CD4-positive, CD25-positive, alpha-beta regulatory T cell (primary cell): ENCODE results near the gene DNAJC30. TPM values are rescaled to one million over a fixed set of nuclear protein-coding genes. Genes with fewer than 3 reads are reported as not detected.
"Not testable (repeated sequence)": the region's sequence is repeated elsewhere in the genome, so short reads cannot be mapped to it uniquely, and the experiment has no call there.

Experiments
- ATAC-seq, 2 donors: fragments of 150-1000 bp; cut with Tn5 transposase; one replicate each; pipeline ENCODE4 v1.10.0; 2021; ENCODE audit warnings: low read depth in 2 of 2, moderate number of reproducible peaks in 2 of 2, moderate library complexity in 1 of 2
- DNase-seq, 3 donors: peaks; one replicate each; pipeline versions ENCODE4 v3.0.0 to v3.0.0-alpha.2; 2012 to 2022; ENCODE audit warnings: mixed read lengths in 1 of 3
- H3K27ac ChIP-seq: one replicate; pipeline ENCODE4 v1.7.0; 2013; ENCODE audit warnings: mild to moderate bottlenecking, low read length; ENCODE audit not compliant: insufficient read depth, poor library complexity, severe bottlenecking
- H3K27me3 ChIP-seq: one replicate; pipeline ENCODE4 v1.7.0; 2013; ENCODE audit warnings: low read length; ENCODE audit not compliant: control insufficient read depth, insufficient read depth
- H3K36me3 ChIP-seq: one replicate; pipeline ENCODE4 v1.7.0; 2013; ENCODE audit warnings: mild to moderate bottlenecking, low read length, moderate library complexity; ENCODE audit not compliant: control insufficient read depth, insufficient read depth
- H3K4me1 ChIP-seq: 2 replicates; pipeline ENCODE4 v1.7.0; 2013; ENCODE audit warnings: mild to moderate bottlenecking, low read length; ENCODE audit not compliant: insufficient read depth, control insufficient read depth, poor library complexity, severe bottlenecking
- H3K4me3 ChIP-seq: one replicate; pipeline ENCODE4 v1.7.0; 2013; ENCODE audit warnings: low read depth, mild to moderate bottlenecking, low read length, moderate library complexity
- H3K9me3 ChIP-seq, 2 experiments: 1 replicate in 1 of 2; 2 replicates in 1 of 2; pipeline ENCODE4 v1.7.0; 2013; ENCODE audit warnings: low read length in 2 of 2, mild to moderate bottlenecking in 1 of 2, moderate library complexity in 1 of 2; ENCODE audit not compliant: control insufficient read depth in 2 of 2
- H3K27ac Mint-ChIP-seq, 3 donors: one replicate each; pipeline ENCODE4 v1.8.0; 2020 to 2022; ENCODE audit warnings: mild to moderate bottlenecking in 3 of 3, mixed read lengths in 3 of 3, moderate library complexity in 2 of 3
- H3K27me3 Mint-ChIP-seq: one replicate; pipeline ENCODE4 v1.8.0; 2022; ENCODE audit warnings: mild to moderate bottlenecking, mixed read lengths
- H3K36me3 Mint-ChIP-seq: one replicate; pipeline ENCODE4 v1.8.0; 2020; ENCODE audit warnings: mixed read lengths
- H3K4me1 Mint-ChIP-seq, 4 donors: one replicate each; pipeline ENCODE4 v1.8.0; 2020 to 2022; ENCODE audit warnings: mixed read lengths in 4 of 4, mild to moderate bottlenecking in 1 of 4
- H3K4me3 Mint-ChIP-seq, 4 donors: one replicate each; pipeline ENCODE4 v1.8.0; 2020 to 2022; ENCODE audit warnings: mild to moderate bottlenecking in 4 of 4, mixed read lengths in 4 of 4, moderate library complexity in 3 of 4
- H3K9me3 Mint-ChIP-seq, 7 donors: one replicate each; pipeline ENCODE4 v1.8.0; 2020 to 2022; ENCODE audit warnings: mixed read lengths in 7 of 7, mild to moderate bottlenecking in 3 of 7, moderate library complexity in 2 of 7
- polyA plus RNA-seq, 4 donors: library from polyadenylated mRNA; unstranded; fragments of 300-500 nt; fragmentation: Illumina TruSeq; gene quantifications; one replicate each; pipeline ENCODE4 v1.2.3, GENCODE V29; 2021
- total RNA-seq: library from RNA; stranded (reverse); gene quantifications from one replicate; pipeline ENCODE4 v1.2.3, GENCODE V29; 2022

DNAJC30 gene
- total and polyA plus RNA-seq, 5 donors from 2014 or later, result 10.0 to 14.4 (median 12.7) TPM

GRCh38 chr7:73717025-73717807, 34.0 kb upstream of the DNAJC30 start:
- H3K9me3 Mint-ChIP-seq, result no peaks in the 10 kb centered on the region
- Histone ChIP-seq H3K4me1 (peaks cover 27% of the 10 kb centered on the region), H3K9me3 (no peaks in the 10 kb centered on the region), H3K36me3 (no peaks in the 10 kb centered on the region), H3K27ac (no peak overlapping the region), H3K27me3 (no peaks in the 10 kb centered on the region), H3K4me3 (peak overlapping the region; percentile 44)
- peak overlapping the region; percentile 87 to 96 (median 89) for H3K4me3 Mint-ChIP-seq
- peaks cover 16% of the 10 kb centered on the region for H3K27me3 Mint-ChIP-seq
- peaks cover 0 to 37% (median 20%) of the 10 kb centered on the region in 4 donors for H3K4me1 Mint-ChIP-seq
- ATAC-seq (no peak), DNase-seq (no peak)
- no peaks in the 10 kb centered on the region for H3K36me3 Mint-ChIP-seq
- peak overlapping the region in 1 of 3 donors; percentile 73 for H3K27ac Mint-ChIP-seq

- Mint-ChIP-seq H3K9me3 (peaks cover 0 to 2% (median 0%) of the 10 kb centered on the region in 7 donors), H3K36me3 (no peaks in the 10 kb centered on the region), H3K27me3 (peaks cover 16% of the 10 kb centered on the region), H3K4me3 (peak overlapping the region in 2 of 4 donors; percentile 41 to 74), H3K27ac (peak overlapping the region in 1 of 3 donors; percentile 46), H3K4me1 (peaks cover 0 to 37% (median 20%) of the 10 kb centered on the region in 4 donors)
- DNase-seq (no peak), ATAC-seq (no peak)
- no peak overlapping the region for H3K27ac ChIP-seq
- H3K36me3 ChIP-seq, result no peaks in the 10 kb centered on the region
- peaks cover 27% of the 10 kb centered on the region for H3K4me1 ChIP-seq
- H3K4me3 ChIP-seq, result no peak overlapping the region
- no peaks in the 10 kb centered on the region for H3K27me3 ChIP-seq
- no peaks in the 10 kb centered on the region for H3K9me3 ChIP-seq
These were observed 33.2 kb upstream of the DNAJC30 start for GRCh38 chr7:73716318-73716890.

- H3K9me3 Mint-ChIP-seq, result peaks cover 0 to 2% (median 0%) of the 10 kb centered on the region in 7 donors
- ATAC-seq (no peak), DNase-seq (peak in 1 of 3 donors; percentile 41)
- peaks cover 13% of the 10 kb centered on the region for H3K27me3 Mint-ChIP-seq
- Histone ChIP-seq H3K9me3 (no peaks in the 10 kb centered on the region), H3K36me3 (no peaks in the 10 kb centered on the region), H3K4me1 (peaks cover 27% of the 10 kb centered on the region), H3K4me3 (no peak overlapping the region), H3K27ac (no peak overlapping the region), H3K27me3 (no peaks in the 10 kb centered on the region)
- no peaks in the 10 kb centered on the region for H3K36me3 Mint-ChIP-seq
- H3K4me1 Mint-ChIP-seq, result peaks cover 0 to 37% (median 20%) of the 10 kb centered on the region in 4 donors
- H3K27ac Mint-ChIP-seq, result no peak overlapping the region
- H3K4me3 Mint-ChIP-seq, result peak overlapping the region in 2 of 4 donors; percentile 21 to 41
These were observed 32.5 kb upstream of the DNAJC30 start for GRCh38 chr7:73715648-73716317.

GRCh38 chr7:73713319-73713718, 30.1 kb upstream of the DNAJC30 start:
- peak overlapping the region in 2 of 3 donors; percentile 45 to 57 for H3K27ac Mint-ChIP-seq
- peaks cover 11% of the 10 kb centered on the region for H3K4me1 ChIP-seq
- H3K36me3 Mint-ChIP-seq, H3K27ac ChIP-seq, H3K27me3 Mint-ChIP-seq, H3K9me3 ChIP-seq, H3K27me3 ChIP-seq, H3K36me3 ChIP-seq, ATAC-seq, DNase-seq, H3K9me3 Mint-ChIP-seq, H3K4me3 ChIP-seq, H3K4me3 Mint-ChIP-seq: not testable (repeated sequence)
- peaks cover 0 to 27% (median 13%) of the 10 kb centered on the region in 4 donors for H3K4me1 Mint-ChIP-seq

- H3K27me3 Mint-ChIP-seq, result peaks cover 2% of the 10 kb centered on the region
- H3K36me3 Mint-ChIP-seq, result no peaks in the 10 kb centered on the region
- H3K27ac ChIP-seq, result no peak overlapping the region
- no peaks in the 10 kb centered on the region for H3K36me3 ChIP-seq
- H3K27ac Mint-ChIP-seq, result peak overlapping the region; percentile 42 to 57 (median 45)
- ATAC-seq (no peak), DNase-seq (no peak)
- H3K27me3 ChIP-seq, result no peaks in the 10 kb centered on the region
- H3K4me3 Mint-ChIP-seq, result no peak overlapping the region
- peaks cover 0 to 2% (median 0%) of the 10 kb centered on the region in 7 donors for H3K9me3 Mint-ChIP-seq
- no peaks in the 10 kb centered on the region for H3K9me3 ChIP-seq
- H3K4me3 ChIP-seq, result no peak overlapping the region
- peaks cover 6% of the 10 kb centered on the region for H3K4me1 ChIP-seq
- peaks cover 0 to 22% (median 9%) of the 10 kb centered on the region in 4 donors for H3K4me1 Mint-ChIP-seq
These were observed 29.5 kb upstream of the DNAJC30 start for GRCh38 chr7:73712773-73713172.

GRCh38 chr7:73708961-73709549, 25.8 kb upstream of the DNAJC30 start:
- Mint-ChIP-seq H3K4me3 (no peak overlapping the region), H3K27ac (no peak overlapping the region), H3K36me3 (no peaks in the 10 kb centered on the region), H3K9me3 (peaks cover 0 to 2% (median 0%) of the 10 kb centered on the region in 7 donors), H3K27me3 (no peaks in the 10 kb centered on the region), H3K4me1 (peaks cover 0 to 17% (median 3%) of the 10 kb centered on the region in 4 donors)
- H3K36me3 ChIP-seq, result peaks cover 3% of the 10 kb centered on the region
- DNase-seq, result no peak
- H3K4me1 ChIP-seq, result peaks cover 10% of the 10 kb centered on the region
- H3K4me3 ChIP-seq, result no peak overlapping the region
- H3K27ac ChIP-seq, result no peak overlapping the region
- no peaks in the 10 kb centered on the region for H3K9me3 ChIP-seq
- H3K27me3 ChIP-seq, result no peaks in the 10 kb centered on the region
- ATAC-seq, result no peak

- Mint-ChIP-seq H3K4me1 (peaks cover 0 to 20% (median 0%) of the 10 kb centered on the region in 4 donors), H3K27me3 (no peaks in the 10 kb centered on the region), H3K9me3 (peaks cover 0 to 2% (median 0%) of the 10 kb centered on the region in 7 donors), H3K36me3 (peaks cover under 1% of the 10 kb centered on the region), H3K27ac (peak overlapping the region in 1 of 3 donors; percentile 67), H3K4me3 (no peak overlapping the region)
- Histone ChIP-seq H3K4me3 (no peak overlapping the region), H3K27ac (no peak overlapping the region), H3K9me3 (no peaks in the 10 kb centered on the region), H3K27me3 (no peaks in the 10 kb centered on the region), H3K36me3 (peaks cover 3% of the 10 kb centered on the region), H3K4me1 (peaks cover 10% of the 10 kb centered on the region)
- DNase-seq, result peak in 2 of 3 donors; percentile 26 to 70
- peak in 1 of 2 donors; percentile 47 for ATAC-seq
These were observed 23.9 kb upstream of the DNAJC30 start for GRCh38 chr7:73707045-73707631.
